Ramos (cell line): ENCODE measurements around the gene ICE2.
"Not testable (repeated sequence)": the region's sequence is repeated elsewhere in the genome, so short reads cannot be mapped to it uniquely, and the experiment has no call there.

Experiments
- in situ Hi-C: fragments of 300-500 bp; cut with MboI; formaldehyde crosslinking; loops from one replicate; pipeline ENCODE4 v1.14.3; 2022; ENCODE audit warnings: low sequenced_read_pairs; ENCODE audit not compliant: unreplicated experiment

ICE2 gene

GRCh38 chr15:60413231-60413824 is 65.6 kb downstream of the ICE2 start:
- in situ Hi-C loops = no loop called here

DNA sequence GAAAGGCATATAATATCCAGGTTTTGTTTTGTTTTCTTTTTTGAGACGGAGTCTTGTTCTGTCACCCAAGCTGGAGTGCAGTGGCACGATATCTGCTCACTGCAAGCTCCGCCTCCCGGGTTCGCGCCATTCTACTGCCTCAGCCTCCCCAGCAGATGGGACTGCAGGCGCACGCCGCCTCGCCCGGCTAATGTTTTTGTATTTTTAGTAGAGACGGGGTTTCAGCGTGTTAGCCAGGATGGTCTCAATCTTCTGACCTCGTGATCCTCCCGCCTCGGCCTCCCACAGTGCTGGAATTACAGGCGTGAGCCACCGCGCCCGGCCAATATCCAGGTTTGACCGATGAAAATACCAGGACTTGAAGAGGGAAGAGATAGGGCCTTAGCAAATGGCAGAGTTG is 66.1 kb downstream of the ICE2 start:
- in situ Hi-C loops = not testable (repeated sequence)

DNA sequence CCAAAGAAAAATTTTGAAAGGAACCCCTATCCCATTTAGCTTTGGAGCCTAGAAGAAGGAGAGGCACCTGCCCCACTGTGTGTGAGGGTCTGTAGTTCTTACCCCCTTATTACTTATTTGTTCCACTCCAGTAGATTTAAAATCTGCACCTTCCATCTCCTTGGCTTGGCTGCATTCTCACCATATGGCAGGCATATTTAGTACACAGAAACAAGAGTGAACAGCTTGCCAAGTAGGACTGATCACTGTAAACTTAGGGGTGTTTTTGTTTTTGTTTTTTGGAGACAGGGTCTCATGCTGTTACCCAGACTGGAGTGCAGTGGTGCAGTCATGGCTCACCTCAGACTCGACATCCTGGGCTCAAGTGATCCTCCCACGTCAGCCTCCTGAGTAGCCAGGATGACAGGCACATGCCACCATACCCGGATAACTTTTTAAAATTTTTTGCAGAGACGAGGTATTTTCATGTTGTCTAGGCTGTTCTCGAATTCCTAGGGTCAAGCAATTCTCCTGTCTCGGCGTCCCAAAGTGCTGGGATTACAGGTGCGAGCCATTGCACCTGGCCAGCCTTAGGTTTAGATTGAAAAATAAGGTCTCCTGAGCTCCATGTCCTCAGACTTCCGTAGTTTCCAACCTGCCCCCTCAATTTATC is 67.0 kb downstream of the ICE2 start:
- in situ Hi-C loops = no loop called here

DNA sequence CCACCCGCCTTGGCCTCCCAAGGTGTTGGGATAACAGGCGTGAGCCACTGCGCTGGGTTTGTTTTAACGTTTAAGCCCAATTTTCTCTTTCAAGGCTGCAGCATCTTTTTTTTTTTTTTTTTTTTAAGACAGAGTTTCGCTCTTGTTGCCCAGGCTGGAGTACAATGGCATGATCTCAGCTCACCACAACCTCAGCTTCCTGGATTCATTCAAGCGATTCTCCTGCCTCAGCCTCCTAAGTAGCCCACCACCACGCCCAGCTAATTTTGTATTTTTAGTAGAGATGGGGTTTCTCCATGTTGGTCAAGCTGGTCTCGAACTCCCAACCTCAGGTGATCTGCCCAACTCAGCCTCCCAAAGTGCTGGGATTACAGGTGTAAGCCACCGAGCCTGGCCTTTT is 68.6 kb downstream of the ICE2 start:
- in situ Hi-C loops = not testable (repeated sequence)

DNA sequence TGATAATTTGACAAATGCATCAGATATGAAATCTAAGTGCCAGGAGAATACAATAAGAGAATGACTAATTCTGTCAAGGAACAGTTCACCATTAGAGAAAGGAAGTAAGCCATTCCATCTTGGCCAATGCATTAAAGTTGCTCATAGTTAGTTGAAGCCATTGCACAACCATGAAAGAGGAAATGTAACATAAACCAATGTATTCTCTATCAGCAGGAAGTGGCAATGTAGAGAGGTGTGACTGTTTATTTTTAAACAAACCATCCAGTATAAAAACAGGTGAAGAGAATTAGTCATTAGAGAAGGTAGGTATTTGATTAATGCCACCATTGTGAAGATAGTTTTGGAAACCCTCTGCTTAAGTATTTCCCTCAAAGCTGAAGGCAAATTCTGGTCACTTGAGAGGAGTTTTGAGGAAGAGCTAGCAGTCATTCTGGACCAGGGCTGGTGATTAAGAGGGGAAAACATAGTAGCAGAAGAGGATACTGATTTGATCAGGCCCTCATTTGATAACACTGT is 70.4 kb downstream of the ICE2 start:
- in situ Hi-C loops = no loop called here

DNA sequence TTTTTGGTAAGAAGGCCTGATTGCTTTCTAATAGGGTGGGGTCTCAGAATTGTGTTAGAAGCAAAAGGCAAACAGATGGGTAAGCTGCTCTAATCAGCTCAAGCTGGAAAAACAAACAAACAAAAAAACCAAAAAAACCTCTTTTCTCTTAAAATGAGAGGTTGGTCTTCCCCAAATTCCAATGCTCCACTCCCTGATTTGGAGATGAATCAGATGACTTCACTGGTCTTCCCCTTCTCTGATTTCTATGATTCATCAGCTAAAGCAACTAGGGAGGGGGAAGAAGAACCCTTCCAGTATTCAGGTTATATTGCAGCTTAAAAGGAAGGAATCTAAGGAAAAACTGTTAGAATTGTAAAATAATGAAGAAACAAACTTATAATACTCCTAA is 71.5 kb downstream of the ICE2 start:
- in situ Hi-C loops = no loop called here

DNA sequence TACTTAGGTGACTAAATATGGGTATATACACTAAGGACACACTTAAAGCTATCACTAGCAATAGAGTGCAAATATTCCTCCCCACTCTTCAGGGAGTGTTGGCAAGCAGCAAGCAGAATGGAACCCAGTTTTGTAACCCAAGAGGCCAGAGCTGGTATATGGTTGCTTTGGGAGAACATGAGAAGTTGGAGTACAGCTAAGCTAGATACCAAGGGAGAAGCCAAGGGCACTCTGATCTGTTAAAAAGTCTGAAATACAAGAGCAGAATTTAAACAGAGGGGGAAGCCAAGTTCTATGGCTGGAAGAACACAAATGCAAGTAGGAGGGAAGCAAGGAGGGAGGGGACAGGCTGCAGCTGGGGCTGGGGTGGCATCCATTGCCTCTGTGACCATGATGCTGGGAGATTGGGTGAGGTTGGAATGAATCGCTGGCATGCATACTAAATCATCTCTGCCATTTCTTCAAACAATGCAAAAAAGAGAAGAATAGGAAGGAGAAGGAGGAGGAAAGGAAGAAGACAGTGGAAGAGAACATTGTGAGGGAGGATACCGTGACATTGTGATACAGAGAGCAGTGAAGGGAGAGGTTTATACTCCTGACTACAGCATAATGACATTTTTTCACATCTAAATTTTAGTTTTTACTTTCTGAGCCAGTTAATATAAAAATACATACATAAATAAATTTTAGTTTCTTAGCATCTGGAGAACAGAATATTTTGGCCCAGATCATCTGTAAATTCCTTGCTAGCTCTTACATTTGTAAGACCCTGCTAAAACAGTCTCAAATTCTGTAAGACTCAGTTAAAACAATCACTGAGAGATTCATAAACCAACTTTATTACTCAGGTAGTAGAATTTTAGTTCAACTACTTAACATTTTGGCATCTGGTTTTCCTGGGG is 72.2 kb downstream of the ICE2 start:
- in situ Hi-C loops = no loop called here

DNA sequence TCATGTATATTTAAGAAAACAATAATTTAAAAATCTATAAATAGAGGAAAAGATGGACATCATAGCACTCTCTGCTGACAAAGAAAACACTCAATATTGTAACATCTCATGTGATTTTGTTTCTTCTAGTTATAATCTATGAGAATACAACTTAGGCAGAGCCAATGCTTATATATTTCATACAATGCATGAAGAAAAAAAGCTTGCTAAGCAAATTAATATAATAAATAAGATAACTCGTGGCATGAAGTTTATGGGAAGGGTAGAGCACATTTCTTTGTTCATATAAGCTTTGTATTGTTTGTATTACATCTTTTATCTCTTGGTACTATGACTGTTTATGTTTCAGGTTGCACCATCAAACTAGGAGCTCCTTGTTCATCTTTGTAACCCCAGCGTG is 73.5 kb downstream of the ICE2 start:
- in situ Hi-C loops = no loop called here

DNA sequence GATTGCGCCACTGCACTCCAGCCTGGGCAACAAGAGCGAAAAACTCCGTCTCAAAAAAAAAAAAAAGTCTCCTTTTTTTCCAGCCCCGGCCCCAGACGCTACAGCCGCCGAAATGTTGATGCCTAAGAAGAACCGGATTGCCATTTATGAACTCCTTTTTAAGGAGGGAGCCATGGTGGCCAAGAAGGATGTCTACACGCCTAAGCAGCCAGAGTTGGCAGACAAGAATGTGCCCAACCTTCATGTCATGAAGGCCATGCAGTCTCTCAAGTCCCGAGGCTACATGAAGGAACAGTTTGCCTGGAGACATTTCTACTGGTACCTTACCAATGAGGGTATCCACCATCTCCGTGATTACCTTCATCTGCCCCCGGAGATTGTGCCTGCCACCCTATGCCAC is 74.6 kb downstream of the ICE2 start:
- in situ Hi-C loops = not testable (repeated sequence)

- in situ Hi-C loops = no loop called here
Measured at GRCh38 chr15:60400944-60401343, 78.0 kb downstream of the ICE2 start.

- in situ Hi-C loops = no loop called here
Measured at GRCh38 chr15:60399931-60400330, 79.0 kb downstream of the ICE2 start.

- in situ Hi-C loops = no loop called here
Measured at GRCh38 chr15:60399246-60399915, 79.6 kb downstream of the ICE2 start.

DNA sequence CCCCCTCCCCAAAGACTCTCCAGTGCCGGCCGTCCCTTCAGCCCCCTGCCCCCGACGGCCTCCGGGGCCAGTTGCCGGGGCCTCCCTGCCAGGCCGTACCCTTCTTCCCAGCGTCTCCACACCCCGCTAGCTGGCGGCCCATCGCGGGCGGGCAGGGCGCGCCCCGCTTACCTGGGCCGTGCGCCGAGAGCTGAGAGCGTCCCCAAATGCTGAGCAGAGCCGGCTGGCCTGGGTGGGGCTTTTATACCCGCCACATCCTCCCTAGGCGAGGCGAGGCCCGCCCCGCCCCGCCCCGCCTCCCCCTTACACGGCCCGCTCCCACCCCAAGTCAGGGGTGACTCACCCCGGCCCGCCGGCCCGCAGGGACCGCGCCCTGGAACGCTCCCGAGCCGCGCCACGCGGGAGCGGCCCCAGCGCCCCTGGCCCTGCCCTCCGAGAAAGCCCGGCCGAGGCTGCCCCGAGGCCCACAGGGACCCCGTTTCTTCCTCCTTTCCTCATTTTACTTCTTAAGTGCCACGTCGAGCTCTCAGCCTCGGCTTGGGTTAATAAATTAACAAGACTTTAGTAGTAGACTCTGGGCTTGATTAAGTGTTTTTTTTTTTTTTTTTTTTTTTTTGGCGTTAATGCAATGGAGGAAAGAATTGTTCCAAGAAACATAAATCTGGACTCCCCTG is 81.0 kb downstream of the ICE2 start, which contains the start of gene ANXA2:
ANXA2 (minus strand) TSS at position 215 of the 674 bp plus-strand sequence. CDS start 11,911 bp downstream, outside the sequence.
- in situ Hi-C loops = no loop called here

DNA sequence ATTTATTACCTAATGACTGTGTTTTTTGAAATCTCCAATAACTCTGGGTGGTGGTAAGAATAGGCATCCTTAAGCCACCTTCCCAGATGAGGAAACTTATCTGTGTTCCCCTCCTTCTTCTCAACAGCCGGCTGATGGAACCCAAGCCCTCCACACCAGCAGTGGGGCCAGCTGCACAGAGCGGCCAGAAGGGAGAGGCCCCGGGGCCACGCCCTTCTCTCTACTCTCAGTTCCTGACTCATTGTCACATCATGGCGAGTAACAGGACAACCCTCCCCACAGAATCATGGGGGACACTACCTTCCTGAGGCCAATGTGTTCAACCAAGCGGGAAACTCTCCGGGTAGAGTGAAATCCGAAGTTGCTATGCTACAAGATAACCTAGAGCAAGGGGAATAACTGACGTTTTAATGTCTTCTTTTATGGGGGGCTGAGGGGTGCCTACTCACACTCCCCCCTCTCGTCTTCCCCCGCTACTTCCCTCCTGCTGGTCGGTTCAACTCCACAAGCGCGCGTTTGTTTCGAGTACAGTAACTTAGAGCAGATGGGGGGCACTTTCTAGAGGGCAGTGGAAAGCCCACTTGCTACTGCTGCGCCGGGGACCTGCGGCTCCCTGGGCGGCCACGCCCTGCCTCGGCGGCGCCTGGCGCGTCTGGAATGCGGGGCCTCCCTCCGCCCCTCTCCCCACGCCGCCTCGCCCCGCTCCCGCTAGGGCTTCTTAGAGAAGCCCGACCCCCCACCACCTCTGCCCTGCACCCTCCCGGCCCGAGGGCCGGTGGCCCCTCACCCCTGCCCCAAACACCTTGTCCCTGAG is 81.8 kb downstream of the ICE2 start:
- in situ Hi-C loops = no loop called here

GRCh38 chr15:60396560-60396957 is 82.4 kb downstream of the ICE2 start:
- in situ Hi-C loops = no loop called here

DNA sequence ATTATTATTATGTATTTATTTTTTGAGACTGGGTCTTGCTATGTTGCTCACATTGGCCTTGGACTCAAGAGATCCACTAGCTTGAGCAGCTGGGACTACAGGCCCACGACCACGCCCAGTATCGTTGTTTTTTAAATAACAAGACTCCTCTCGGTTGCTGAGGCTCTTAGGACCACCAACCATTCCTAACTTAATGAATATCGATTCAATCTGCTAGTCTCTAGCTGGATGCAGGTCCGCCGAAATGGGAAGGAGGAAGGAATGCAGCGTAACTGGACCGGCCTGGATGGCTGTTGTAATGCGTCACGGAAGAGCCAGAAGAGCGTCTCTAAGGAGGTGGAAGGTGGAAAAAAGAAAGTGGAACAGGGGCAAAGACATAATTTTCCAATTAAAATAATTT is 82.8 kb downstream of the ICE2 start:
- in situ Hi-C loops = no loop called here

DNA sequence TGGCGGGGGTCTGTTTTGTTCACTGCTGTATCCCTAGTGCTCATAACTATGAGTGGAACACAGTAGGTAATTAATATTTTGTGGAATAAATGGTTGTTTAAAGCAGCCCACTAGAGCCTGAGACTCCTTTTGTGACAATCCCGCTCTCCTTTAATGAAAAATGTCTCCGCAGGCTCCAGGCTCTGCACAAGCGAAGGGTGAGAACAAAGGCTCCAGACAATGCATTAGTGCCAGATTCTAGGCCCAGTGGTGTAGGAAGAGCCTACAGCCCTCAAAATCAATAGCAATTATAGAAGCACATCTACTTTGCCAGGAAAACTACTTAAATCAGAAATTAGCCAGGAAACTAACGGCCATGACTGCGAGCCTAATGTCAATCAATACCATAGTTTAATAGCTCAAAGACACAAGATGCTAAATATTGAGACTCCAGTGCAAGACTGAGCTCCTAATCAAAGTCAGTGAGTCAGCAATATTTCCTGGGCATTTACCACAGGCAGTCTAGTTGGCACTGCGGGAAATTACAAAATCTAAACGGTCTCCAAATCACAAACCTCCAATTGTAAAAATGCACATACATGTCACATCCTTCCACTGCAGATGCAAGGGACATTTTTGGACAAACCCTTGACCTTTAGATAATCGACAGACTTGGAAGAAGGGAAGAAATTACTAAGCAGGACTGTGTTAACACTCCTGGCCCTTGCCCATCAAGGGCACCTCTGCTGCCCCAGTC is 83.5 kb downstream of the ICE2 start:
- in situ Hi-C loops = no loop called here

- in situ Hi-C loops = no loop called here
Measured at GRCh38 chr15:60394689-60395097, 84.2 kb downstream of the ICE2 start.
